Neural progenitor cell (in vitro differentiated cells): ENCODE data around the gene HEXD.

Experiments
- CTCF ChIP-seq: fragments of 200-600 bp; sonication (generic); IDR thresholded peaks from 2 replicates; pipeline ENCODE4 v1.5.1; 2017; ENCODE audit warnings: antibody characterized with exemption, mild to moderate bottlenecking
- EZH2 ChIP-seq: fragments of 200-600 bp; sonication (generic); IDR thresholded peaks from 2 replicates; pipeline ENCODE4 v1.6.1; 2017; ENCODE audit warnings: antibody characterized with exemption, mild to moderate bottlenecking, moderate library complexity

GRCh38 chr17:82416264-82416663 lies 1.9 kb upstream of the HEXD start:
- no peak for TF ChIP-seq CTCF
- no peak for TF ChIP-seq EZH2
